ENCODE results near the gene OR10A3.

OR10A3 gene

DNA sequence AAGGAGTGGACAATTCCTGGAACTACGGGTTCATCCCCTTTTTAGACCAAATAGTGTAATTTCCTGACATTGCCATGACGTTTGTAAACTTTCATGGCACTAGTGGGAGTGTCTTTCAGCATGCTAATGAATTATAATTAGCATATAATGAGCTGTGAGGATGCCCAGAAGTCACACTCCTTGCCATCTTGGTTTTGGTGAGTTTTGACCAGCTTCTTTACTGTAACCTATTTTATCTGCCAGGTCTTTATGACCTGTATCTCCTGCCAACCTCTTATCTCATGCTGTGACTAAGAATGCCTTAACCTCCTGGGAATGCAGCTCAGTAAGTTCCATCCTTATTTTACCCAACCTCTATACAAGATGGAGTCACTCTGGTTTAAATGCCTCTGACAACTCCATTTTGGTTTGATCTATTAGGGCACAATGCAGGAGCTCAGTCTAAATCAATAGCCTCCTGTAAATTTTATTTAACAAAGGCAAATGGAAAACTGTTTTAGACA, 31.2 kb downstream of the OR10A3 start:
- DNase-seq: no peak
- TF ChIP-seq GATA1 (IDR thresholded peaks at IDR 0.05; ENCODE audit: low read depth, low read length) (no peak), POLR2A (IDR thresholded peaks at IDR 0.05; ENCODE audit: low read length) (no peak)

DNA sequence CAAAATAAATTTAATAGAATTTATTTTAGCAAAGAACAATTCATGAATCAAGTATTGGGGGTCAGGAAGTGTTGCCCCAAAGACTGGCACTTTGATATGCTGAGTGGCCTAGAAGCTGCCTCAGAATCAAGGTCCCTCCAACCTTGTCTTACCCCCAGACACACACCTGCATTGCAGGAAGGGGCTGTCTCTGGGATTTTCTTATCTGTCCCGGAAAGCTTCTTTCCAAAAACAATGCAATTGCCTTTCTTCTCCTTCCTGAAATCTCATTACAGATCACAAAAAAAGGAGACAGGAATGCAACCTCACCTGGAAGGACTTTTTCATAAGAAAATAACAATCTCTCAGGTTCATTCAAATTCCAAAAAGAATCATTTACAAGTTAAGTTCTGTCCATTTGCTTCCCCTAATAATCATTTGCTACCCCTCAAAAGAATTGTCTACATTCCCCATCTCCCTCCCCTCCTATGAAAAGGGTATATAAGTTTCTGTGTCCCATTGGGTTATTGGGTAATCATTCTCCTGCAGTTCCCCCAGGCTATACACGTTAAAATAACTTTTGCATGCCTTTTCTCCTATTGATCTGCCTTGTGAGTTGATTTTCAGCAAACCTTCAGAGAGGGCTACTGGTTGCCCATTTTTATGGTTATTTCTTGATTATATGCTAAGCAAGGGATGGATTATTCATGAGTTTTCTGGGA, 31.8 kb downstream of the OR10A3 start:
- no peak for TF ChIP-seq GATA1 (IDR thresholded peaks at IDR 0.05; ENCODE audit: low read depth, low read length)
- TF ChIP-seq POLR2A (IDR thresholded peaks at IDR 0.05; ENCODE audit: low read length): no peak
- no peak for DNase-seq

DNA sequence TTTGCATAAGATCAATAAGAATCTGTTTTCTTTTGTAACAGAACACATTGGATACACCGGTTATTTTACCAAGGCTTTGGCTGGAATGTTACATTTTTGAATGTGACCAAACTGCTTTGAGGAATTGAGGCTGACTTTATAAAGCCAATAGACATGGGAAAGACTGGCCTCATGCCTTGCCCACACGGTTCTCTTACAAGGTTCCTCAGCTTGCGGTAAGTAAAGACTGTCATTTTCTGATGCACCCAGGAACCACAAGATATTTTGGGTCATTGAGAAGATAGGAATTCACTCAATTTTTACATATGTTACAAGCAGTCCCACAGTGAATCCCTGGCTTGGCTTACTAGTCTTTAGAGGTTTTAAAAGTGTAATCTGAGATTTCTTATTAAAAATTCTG, 34.4 kb downstream of the OR10A3 start:
- TF ChIP-seq POLR2A (IDR thresholded peaks at IDR 0.05; ENCODE audit: low read length): no peak
- no peak for TF ChIP-seq GATA1 (IDR thresholded peaks at IDR 0.05; ENCODE audit: low read depth, low read length)
- no peak for DNase-seq

DNA sequence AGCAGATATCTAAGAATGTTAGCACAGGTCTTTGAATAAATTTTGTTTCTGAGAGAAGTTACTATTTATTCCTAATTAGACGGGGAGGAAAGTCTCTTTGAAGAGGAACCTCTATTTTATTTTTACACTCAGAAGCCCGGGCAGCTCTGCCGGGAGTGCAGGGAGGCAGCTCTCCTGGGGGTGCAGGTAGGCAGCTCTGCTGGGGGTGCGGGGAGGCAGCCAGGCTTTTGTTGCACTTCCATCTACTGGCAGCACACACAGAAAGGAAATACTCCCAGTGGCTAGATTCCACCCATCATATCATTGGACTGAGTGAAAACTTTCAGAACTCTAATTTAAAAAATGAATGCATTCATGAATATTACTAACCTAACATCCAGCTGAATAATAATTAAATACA, 35.0 kb downstream of the OR10A3 start:
- DNase-seq: no peak
- no peak for TF ChIP-seq POLR2A (IDR thresholded peaks at IDR 0.05; ENCODE audit: low read length)
- TF ChIP-seq GATA1 (IDR thresholded peaks at IDR 0.05; ENCODE audit: low read depth, low read length): no peak

DNA sequence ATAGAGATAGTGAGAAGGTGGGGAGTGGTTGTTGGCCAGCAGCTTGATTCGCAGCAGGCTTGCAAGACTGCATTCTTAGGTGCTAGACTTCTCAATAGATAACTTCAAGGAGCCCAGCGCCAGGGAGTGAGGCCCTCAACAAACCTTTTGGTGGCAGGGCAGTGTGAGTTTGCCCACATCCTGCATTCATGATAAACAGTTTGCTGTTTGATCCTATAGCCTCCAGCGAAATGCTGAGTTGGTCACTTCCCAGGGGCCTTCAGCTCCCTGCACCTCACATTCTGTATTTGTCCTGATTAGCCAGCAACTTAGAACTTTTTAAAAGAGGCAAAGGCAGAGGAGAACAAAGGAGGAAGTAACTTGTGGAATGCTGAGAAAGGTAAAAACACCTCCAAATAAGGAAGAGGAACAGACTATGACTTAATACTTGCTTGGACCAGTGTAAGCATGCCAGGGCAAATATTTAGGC, 35.5 kb downstream of the OR10A3 start:
- DNase-seq: no peak
- TF ChIP-seq POLR2A (IDR thresholded peaks at IDR 0.05; ENCODE audit: low read length) (no peak), GATA1 (IDR thresholded peaks at IDR 0.05; ENCODE audit: low read depth, low read length) (no peak)

DNA sequence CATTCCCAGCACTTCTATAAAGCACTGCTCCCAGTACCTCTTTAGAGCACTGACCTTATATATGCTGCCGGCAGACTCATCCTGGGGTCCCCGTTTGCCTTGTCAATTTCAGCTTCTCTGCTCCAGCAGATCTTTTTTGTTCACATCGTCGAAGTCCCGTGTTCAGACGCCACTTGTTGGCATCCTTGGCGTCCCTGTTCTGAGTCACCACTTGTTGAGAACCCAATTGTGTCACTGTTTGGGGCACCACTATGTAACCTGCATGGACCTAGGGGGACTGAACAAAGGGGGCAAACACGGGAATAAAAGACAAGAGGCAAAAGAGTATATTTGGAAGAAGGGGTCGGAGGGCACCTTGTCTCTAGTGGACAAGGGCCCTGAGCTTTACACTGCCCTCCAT, 36.0 kb downstream of the OR10A3 start:
- TF ChIP-seq GATA1 (IDR thresholded peaks at IDR 0.05; ENCODE audit: low read depth, low read length): no peak
- TF ChIP-seq POLR2A (IDR thresholded peaks at IDR 0.05; ENCODE audit: low read length): no peak
- no peak for DNase-seq

DNA sequence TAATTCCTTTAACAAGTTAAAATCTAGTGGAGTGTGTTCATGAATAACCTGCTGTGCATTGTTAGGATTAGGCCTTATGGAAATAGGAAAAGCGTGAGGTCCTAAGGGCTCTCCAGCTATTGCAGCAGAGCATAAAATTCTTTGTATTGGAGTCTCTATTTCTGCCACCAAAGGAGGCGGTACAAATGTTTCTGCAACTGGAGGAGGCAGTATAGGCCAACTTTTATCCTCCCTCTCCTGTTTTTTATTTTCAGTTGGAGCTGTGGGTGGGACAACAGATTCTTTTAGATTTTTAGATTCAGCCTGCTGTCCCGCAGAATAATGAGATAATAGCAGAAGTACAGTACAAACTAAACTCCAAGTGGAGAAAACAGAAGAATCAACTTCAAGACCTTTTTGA, 36.6 kb downstream of the OR10A3 start:
- no peak for TF ChIP-seq GATA1 (IDR thresholded peaks at IDR 0.05; ENCODE audit: low read depth, low read length)
- no peak for TF ChIP-seq POLR2A (IDR thresholded peaks at IDR 0.05; ENCODE audit: low read length)
- DNase-seq: no peak

DNA sequence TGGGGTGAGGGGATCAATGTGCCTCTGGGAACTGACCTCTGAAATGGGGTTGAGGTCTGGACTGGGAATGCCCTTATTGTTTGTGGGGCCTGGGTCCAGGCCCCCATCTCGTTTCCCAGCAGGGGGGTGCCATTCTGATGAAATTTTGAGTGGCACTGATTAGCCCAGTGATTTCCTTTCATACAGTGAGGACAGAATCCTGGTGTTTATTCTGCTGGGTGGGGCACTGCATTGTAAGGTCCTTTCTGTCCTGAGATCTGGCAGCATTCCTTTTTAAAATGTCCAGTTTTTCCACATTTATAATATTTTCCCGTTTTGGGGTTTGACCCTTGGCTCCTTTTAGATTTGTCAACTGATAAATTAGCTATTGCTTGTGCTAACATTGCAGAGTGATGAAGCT, 37.6 kb downstream of the OR10A3 start:
- TF ChIP-seq GATA1 (IDR thresholded peaks at IDR 0.05; ENCODE audit: low read depth, low read length): no peak
- TF ChIP-seq POLR2A (IDR thresholded peaks at IDR 0.05; ENCODE audit: low read length): no peak
- no peak for DNase-seq

DNA sequence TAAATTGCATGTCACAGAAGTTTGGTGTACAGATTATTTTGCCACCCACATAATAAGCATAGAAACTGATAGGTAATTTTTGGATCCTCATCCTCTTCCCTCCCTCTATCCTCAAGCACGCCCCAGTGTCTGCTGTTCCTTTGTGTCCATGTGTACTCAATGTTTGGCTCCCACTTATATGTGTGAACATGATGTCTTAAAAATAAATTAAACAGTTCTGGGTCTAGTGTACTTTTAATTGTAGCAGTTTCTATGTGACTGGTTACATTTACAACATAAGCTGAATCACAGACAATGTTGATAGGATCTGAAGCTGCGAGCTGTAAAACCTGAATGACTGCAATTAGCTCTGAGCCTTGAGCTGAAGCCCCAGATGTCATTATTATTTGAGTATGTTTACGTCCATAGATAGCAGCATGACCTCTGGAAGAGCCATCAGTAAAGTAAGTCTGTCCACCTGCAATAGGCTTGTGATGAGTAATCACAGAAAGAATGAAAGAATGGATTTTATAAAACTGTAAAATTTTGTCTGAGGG, 40.1 kb downstream of the OR10A3 start:
- no peak for TF ChIP-seq POLR2A (IDR thresholded peaks at IDR 0.05; ENCODE audit: low read length)
- no peak for TF ChIP-seq GATA1 (IDR thresholded peaks at IDR 0.05; ENCODE audit: low read depth, low read length)
- DNase-seq: no peak

DNA sequence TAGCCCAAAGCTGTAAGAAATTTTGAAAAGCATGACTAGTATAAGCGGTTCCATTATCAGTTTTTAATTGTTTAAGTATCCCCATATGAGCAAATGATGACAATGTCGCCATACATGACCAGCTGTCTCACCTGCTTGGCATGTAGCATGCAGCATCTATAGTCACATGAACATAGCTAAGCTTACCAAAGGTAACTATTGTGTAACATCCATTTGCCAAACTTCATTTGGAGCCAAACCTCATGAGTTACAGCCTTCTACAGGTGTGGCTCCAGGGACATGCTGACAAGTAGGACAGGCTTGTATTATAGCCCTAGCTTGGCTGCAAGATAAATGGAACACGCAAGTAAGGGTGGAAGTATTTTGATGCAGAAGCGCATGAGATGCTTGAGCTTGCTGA, 40.8 kb downstream of the OR10A3 start:
- DNase-seq: no peak
- no peak for TF ChIP-seq POLR2A (IDR thresholded peaks at IDR 0.05; ENCODE audit: low read length)
- TF ChIP-seq GATA1 (IDR thresholded peaks at IDR 0.05; ENCODE audit: low read depth, low read length): no peak

DNA sequence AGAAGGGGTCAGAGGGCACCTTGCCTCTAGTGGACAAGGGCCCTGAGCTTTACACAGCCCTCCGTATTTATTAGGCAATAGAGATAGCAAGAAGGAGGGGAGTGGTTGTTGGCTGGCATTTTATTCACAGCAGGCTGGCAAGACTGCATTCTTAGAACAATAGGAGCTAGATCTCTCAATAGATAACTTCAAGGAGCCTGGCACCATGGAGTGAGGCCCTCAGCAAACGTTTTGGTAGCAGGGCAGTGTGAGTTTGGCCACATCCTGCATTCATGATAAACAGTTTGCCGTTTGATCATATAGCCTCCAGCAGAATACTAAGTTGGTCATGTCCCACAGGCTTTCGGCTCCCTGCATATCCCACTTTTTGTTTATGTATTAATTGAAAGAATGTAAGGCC, 42.1 kb downstream of the OR10A3 start:
- no peak for DNase-seq
- no peak for TF ChIP-seq POLR2A (IDR thresholded peaks at IDR 0.05; ENCODE audit: low read length)
- no peak for TF ChIP-seq GATA1 (IDR thresholded peaks at IDR 0.05; ENCODE audit: low read depth, low read length)

DNA sequence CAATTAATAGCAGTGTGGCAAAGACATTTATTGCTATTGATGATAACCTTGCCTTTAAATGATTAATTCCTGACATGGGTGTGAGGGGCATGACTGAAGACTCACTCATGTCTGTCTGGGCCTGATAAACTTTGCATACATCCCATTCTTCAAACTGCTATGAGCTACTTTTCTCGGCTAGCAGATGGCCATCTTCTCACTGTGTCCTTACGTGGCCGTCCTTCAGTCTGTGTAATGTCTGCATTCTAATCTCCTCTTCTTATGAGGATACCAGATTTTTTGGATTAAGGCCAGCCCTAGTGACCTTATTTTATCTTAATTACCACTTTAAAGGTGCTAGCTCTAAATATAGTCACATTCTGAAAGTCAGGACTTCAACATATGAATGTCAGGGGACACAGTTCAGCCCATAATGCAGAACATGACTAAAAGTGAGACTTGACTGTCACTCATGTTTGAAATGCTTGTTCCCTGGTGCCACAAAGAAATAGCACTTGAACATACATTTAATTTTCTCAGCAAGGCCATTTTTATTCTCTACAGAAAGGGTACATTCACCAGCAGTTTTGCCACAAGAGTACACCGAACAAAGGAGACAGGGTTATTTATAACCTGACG, 42.7 kb downstream of the OR10A3 start:
- TF ChIP-seq POLR2A (IDR thresholded peaks at IDR 0.05; ENCODE audit: low read length) (no peak), GATA1 (IDR thresholded peaks at IDR 0.05; ENCODE audit: low read depth, low read length) (no peak)
- DNase-seq: peak in 1 of 2 experiments; percentile 32

DNA sequence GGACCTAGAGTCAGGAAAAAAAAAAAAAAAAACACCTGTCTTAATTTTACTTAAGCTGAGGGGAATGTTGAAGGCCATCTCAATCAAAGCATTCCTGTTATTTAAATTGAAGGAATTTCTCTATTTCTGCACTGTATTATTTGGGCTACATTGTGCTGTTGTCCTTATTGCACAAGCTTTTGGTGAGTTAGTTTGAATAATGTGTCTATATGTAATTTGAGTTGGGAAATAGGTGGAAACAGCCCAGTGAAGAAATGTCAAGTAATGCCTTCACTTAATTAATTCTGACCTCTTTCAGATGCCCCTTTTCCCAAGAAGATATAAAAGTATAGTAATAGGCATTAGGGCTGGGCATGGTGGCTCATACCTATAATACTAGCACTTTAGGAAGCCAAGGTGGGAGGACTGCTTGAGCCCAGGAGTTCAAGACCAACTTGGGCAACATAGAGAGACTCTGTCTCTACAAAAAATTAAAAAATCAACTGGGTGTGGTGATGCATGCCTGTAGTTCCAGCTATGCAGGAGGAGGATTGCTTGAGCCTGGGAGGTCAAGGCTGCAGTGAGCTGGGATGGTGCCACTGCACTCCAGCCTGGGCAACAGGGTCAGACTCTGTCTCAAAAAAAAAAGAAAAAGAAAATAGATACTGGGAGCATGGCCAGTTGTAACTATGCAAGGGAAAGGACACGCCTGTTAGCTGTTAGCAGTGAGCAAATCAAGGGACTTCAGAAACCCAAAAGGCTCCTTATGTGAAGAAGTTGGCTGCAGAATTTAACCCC, 45.3 kb downstream of the OR10A3 start:
- no peak for TF ChIP-seq POLR2A (IDR thresholded peaks at IDR 0.05; ENCODE audit: low read length)
- TF ChIP-seq GATA1 (IDR thresholded peaks at IDR 0.05; ENCODE audit: low read depth, low read length): no peak
- DNase-seq: no peak

DNA sequence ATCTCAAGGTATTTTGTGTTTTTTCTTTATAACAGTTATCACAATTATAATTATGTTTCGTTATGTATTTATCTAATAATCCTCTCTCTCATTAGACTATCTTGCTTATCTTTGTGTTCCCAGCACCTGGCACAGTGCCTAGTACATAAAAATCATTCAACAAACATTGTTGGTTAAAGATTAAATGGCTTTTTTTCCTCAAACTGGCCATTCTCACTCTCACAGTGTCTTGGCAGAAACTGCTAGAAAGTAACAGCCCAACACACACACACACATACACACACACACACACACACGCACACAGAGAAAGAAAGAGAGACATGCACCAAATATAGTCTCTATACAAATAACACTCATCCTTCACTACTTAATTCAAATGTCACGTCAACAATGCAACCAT, 47.3 kb downstream of the OR10A3 start:
- peak in 1 of 2 experiments; percentile 16 for DNase-seq
- TF ChIP-seq GATA1 (IDR thresholded peaks at IDR 0.05; ENCODE audit: low read depth, low read length) (no peak), POLR2A (IDR thresholded peaks at IDR 0.05; ENCODE audit: low read length) (no peak)

Data from erythroblast (primary cell).